Fibroblast of villous mesenchyme (primary cell): ENCODE data around the gene HLA-DOB. TPM values are rescaled to one million over a fixed set of nuclear protein-coding genes. Genes with fewer than 3 reads are reported as not detected.

ENCODE experiments used
- DNase-seq: peaks from one replicate; pipeline ENCODE4 v3.0.0-alpha.2; 2010; ENCODE audit warnings: low read depth
- H3K4me3 ChIP-seq: 2 replicates; pipeline ENCODE4 v1.5.1; 2011; ENCODE audit warnings: low read depth, mild to moderate bottlenecking, low read length
- total RNA-seq: library from RNA; depleted of rRNA; stranded (reverse); fragments of >200 nt; gene quantifications from 2 replicates; pipeline ENCODE4 v1.2.3, GENCODE V29; 2012
- TF ChIP-seq, protein P1 (sequence below): IDR thresholded peaks from 2 replicates; pipeline ENCODE4 v1.5.1; 2012; ENCODE audit warnings: low read depth, mild to moderate bottlenecking, low read length; ENCODE audit not compliant: insufficient read depth

Gene HLA-DOB
- total RNA-seq, 1 donor = 0.43 TPM

DNA sequence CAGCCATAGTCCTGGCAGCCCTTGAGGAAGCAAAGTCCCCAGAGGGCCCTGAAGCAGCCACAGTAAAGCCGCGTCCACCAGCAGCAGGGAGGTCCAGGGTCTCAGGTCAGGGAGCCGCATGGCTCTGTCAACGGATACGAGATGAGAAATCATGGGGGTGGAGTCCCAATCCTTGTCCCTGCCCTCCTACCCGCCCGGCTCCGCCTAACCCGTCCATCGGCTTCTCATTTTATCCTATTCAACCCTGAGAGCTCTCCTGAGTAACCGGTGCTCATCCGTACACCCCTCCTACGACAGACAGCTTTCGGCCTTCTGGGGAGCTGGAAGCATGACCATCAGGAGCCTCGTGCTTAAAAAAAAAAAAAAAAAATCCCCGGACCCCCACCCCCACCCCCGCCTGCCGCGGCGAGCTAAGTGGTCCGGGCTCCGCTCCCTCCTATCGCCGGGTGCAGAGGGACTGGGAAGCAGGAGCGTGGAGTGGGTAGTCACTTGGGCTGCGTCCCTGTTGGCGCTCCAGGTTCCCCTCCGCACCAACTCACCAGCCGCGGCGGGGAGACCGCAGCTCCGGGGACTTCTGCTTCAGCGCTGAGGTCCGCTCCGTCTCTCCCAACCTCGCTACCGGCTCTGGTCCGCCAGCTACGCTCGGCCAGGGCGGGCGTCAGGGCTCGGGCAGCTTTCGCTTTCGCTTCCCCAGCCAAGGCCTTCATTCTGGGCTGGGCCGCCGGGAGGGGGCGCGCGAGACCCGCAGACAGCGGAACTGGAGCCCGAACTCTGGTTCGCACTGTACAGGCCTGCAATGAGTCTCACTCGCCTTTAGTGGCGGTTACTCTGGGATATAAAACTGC is 21.5 kb upstream of the HLA-DOB start, which contains the start of gene TAP2:
Gene TAP2, minus strand, starts transcription at position 626 of the 845 bp plus-strand sequence. Its CDS starts 506 bp downstream, at position 120.
- peak within 1 kb of the TSS; percentile 89 for H3K4me3 ChIP-seq
- TF ChIP-seq, protein P1, sequence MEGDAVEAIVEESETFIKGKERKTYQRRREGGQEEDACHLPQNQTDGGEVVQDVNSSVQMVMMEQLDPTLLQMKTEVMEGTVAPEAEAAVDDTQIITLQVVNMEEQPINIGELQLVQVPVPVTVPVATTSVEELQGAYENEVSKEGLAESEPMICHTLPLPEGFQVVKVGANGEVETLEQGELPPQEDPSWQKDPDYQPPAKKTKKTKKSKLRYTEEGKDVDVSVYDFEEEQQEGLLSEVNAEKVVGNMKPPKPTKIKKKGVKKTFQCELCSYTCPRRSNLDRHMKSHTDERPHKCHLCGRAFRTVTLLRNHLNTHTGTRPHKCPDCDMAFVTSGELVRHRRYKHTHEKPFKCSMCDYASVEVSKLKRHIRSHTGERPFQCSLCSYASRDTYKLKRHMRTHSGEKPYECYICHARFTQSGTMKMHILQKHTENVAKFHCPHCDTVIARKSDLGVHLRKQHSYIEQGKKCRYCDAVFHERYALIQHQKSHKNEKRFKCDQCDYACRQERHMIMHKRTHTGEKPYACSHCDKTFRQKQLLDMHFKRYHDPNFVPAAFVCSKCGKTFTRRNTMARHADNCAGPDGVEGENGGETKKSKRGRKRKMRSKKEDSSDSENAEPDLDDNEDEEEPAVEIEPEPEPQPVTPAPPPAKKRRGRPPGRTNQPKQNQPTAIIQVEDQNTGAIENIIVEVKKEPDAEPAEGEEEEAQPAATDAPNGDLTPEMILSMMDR = peak; percentile 93
- peak; percentile 94 for DNase-seq

GRCh38 chr6:32837651-32838113 is 20.9 kb upstream of the HLA-DOB start:
- no peak for DNase-seq
- TF ChIP-seq, protein P1 = no peak
- peak overlapping the region; percentile 89 for H3K4me3 ChIP-seq

- H3K4me3 ChIP-seq = no peak overlapping the region
- TF ChIP-seq, protein P1 = no peak
- DNase-seq = no peak
Measured at GRCh38 chr6:32836873-32837272, 20.1 kb upstream of the HLA-DOB start.

- no peak for DNase-seq
- TF ChIP-seq, protein P1 = no peak
Measured at GRCh38 chr6:32835167-32835893, 18.5 kb upstream of the HLA-DOB start.

DNA sequence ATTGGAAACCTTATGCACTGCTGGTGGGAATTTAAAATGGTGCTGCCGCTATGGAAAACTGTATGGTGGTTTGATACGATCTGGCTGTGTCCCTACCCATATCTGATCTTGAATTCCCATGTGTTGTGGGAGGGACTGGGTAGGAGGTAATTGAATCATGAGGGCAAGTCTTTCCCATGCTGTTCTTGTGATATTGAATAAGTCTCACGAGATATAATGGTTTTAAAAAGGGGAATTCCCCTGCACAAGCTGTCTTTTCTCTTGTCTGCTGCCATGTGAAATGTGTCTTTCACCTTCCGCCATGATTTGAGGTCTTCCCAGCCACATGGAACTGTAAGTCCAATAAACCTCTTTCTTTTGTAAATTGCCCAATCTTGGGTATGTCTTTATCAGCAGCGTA is 16.9 kb upstream of the HLA-DOB start:
- DNase-seq = no peak
- TF ChIP-seq, protein P1 = no peak
- no peak overlapping the region for H3K4me3 ChIP-seq

More at GRCh38 chr6:32835167-32835893, 18.5 kb upstream of the HLA-DOB start:
- no peak overlapping the region for H3K4me3 ChIP-seq

GRCh38 chr6:32832535-32832934 is 15.7 kb upstream of the HLA-DOB start:
- no peak for DNase-seq

More at GRCh38 chr6:32832535-32832934, 15.7 kb upstream of the HLA-DOB start:
- TF ChIP-seq, protein P1 = no peak
- H3K4me3 ChIP-seq = no peak overlapping the region
